Tibial artery (tissue), 4 donors: ENCODE data around the gene PRKG1.

ENCODE experiments used
- DNase-seq, 2 donors: peaks; one replicate each; pipeline ENCODE4 v3.0.0-alpha.2; 2019
- H3K27ac ChIP-seq, 2 donors: fragments of 200-600 bp; sonication (generic) in 1 of 2; 1 replicate in 1 of 2; 2 replicates in 1 of 2; pipeline ENCODE4 v1.5.1; 2018 to 2019; ENCODE audit warnings: mild to moderate bottlenecking in 1 of 2
- H3K27me3 ChIP-seq, 2 donors: fragments of 200-600 bp; sonication (generic) in 1 of 2; one replicate each; pipeline versions ENCODE4 v1.5.1 to v1.6.0; 2016 to 2019
- H3K36me3 ChIP-seq, 3 donors: fragments of 200-600 bp; sonication (generic) in 2 of 3; one replicate each; pipeline ENCODE4 v1.5.1; 2016 to 2019; ENCODE audit warnings: mild to moderate bottlenecking in 2 of 3
- H3K4me1 ChIP-seq, 4 donors: fragments of 200-600 bp; sonication (generic) in 2 of 4; 1 replicate in 3 of 4; 2 replicates in 1 of 4; pipeline ENCODE4 v1.5.1; 2016 to 2019
- H3K4me3 ChIP-seq, 2 donors: fragments of 200-600 bp; sonication (generic) in 1 of 2; 1 replicate in 1 of 2; 2 replicates in 1 of 2; pipeline ENCODE4 v1.5.1; 2018 to 2019; ENCODE audit warnings: mild to moderate bottlenecking in 2 of 2
- H3K9me3 ChIP-seq, 3 donors: fragments of 200-600 bp; sonication (generic) in 1 of 3; one replicate each; pipeline ENCODE4 v1.5.1; 2016 to 2019
- CTCF ChIP-seq, 2 experiments: fragments of 200-600 bp in 1 of 2; fragments of 450-650 bp in 1 of 2; IDR thresholded peaks; one replicate each; pipeline ENCODE4 v1.5.1; 2017 to 2019; ENCODE audit warnings: antibody characterized with exemption in 2 of 2, mild to moderate bottlenecking in 1 of 2, moderate library complexity in 1 of 2
- intact Hi-C: fragments of 100-400 bp; cut with DNase I; formaldehyde crosslinking; loops from one replicate; pipeline ENCODE4 v1.15.0; 2023; ENCODE audit warnings: low total_unique reads

PRKG1 gene

GRCh38 chr10:51231754-51232153 lies 157.5 kb downstream of the PRKG1 start:
- Histone ChIP-seq H3K4me1 (peaks cover 0 to 71% (median 22%) of the 10 kb centered on the region in 4 donors), H3K36me3 (no peaks in the 10 kb centered on the region), H3K4me3 (no peak overlapping the region), H3K9me3 (no peaks in the 10 kb centered on the region), H3K27ac (peak overlapping the region; percentile 11 to 47), H3K27me3 (no peaks in the 10 kb centered on the region)
- TF ChIP-seq CTCF (IDR thresholded peaks at IDR 0.05), result no peak
- intact Hi-C loops, result no loop called here
- DNase-seq, result no peak

- Histone ChIP-seq H3K4me3 (no peak overlapping the region), H3K9me3 (no peaks in the 10 kb centered on the region), H3K4me1 (peaks cover 0 to 69% (median 21%) of the 10 kb centered on the region in 4 donors), H3K27me3 (no peaks in the 10 kb centered on the region), H3K27ac (no peak overlapping the region), H3K36me3 (no peaks in the 10 kb centered on the region)
- TF ChIP-seq CTCF (IDR thresholded peaks at IDR 0.05), result no peak
- intact Hi-C loops, result no loop called here
- no peak for DNase-seq
These were observed 159.2 kb downstream of the PRKG1 start for GRCh38 chr10:51233337-51234100.

DNA sequence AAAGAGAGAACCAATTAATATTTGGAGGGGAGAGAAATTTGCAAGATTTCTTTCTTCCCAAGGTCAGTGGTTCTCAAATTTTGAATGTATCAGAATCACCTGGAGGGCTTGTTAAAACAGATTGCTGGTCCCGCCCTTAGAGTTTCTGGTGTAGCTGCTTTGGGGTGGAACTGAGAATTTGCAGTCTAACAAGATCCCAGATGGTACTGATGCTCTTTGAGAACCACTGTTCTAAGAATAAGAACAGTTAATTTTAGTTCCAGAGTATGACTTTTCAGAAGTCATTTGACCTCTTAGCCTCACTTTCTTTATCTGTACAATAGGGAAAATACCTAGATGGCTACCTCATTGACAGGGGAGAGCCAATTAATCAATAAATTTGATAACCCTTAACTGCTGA lies 161.6 kb downstream of the PRKG1 start:
- Histone ChIP-seq H3K9me3 (no peaks in the 10 kb centered on the region), H3K36me3 (no peaks in the 10 kb centered on the region), H3K27ac (no peak overlapping the region), H3K4me3 (no peak overlapping the region), H3K27me3 (no peaks in the 10 kb centered on the region), H3K4me1 (peaks cover 0 to 67% (median 17%) of the 10 kb centered on the region in 4 donors)
- no peak for TF ChIP-seq CTCF (IDR thresholded peaks at IDR 0.05)
- intact Hi-C loops, result no loop called here
- no peak for DNase-seq

GRCh38 chr10:51239006-51239405 lies 164.7 kb downstream of the PRKG1 start:
- H3K36me3 ChIP-seq, result no peaks in the 10 kb centered on the region
- intact Hi-C loops, result no loop called here
- H3K27ac ChIP-seq, result peak overlapping the region; percentile 5 to 35
- peaks cover 0 to 68% (median 9%) of the 10 kb centered on the region in 4 donors for H3K4me1 ChIP-seq
- no peak for TF ChIP-seq CTCF (IDR thresholded peaks at IDR 0.05)
- H3K9me3 ChIP-seq, result no peaks in the 10 kb centered on the region
- no peak for DNase-seq
- H3K4me3 ChIP-seq, result no peak overlapping the region
- no peaks in the 10 kb centered on the region for H3K27me3 ChIP-seq

- no peak for TF ChIP-seq CTCF (IDR thresholded peaks at IDR 0.05)
- Histone ChIP-seq H3K27me3 (no peaks in the 10 kb centered on the region), H3K4me3 (no peak overlapping the region), H3K9me3 (no peaks in the 10 kb centered on the region), H3K27ac (no peak overlapping the region), H3K36me3 (no peaks in the 10 kb centered on the region), H3K4me1 (peaks cover 0 to 90% (median 27%) of the 10 kb centered on the region in 4 donors)
- DNase-seq, result no peak
- intact Hi-C loops, result no loop called here
These were observed 167.2 kb downstream of the PRKG1 start for GRCh38 chr10:51241461-51241860.
